NCI-H2081 (cell line): ENCODE data around the gene TBCK.
A peak's percentile ranks its signal among the peaks of the same experiment; 100 is the strongest.
"Not testable (repeated sequence)": the region's sequence is repeated elsewhere in the genome, so short reads cannot be mapped to it uniquely, and the experiment has no call there.

Experiments used
- DNase-seq, 2 experiments: peaks; one replicate each; lab custom pipeline; 2025; lab: John Stamatoyannopoulos, UW

TBCK gene

GRCh38 chr4:106213291-106213690 is 102.7 kb downstream of the TBCK start:
- DNase-seq, result not testable (repeated sequence)

DNA sequence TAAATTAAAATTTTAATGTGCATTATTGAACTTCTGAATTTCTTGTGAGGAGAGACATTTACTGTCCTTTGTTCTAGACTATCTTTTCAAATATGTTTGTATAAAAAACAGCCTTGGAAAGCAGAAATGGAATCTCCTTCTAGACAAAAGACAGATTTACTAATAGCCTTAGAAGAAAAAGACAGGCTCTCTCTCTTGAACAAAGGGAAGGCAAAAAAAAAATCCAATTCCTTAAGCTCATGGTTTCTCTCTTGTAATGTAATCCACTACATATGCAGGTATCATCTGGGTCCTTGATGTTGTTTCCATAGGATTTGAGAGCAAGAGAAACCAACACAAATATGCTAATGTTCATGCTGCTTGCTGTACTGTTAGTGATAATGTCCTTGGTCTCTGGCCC is 106.0 kb downstream of the TBCK start:
- no peak for DNase-seq

DNA sequence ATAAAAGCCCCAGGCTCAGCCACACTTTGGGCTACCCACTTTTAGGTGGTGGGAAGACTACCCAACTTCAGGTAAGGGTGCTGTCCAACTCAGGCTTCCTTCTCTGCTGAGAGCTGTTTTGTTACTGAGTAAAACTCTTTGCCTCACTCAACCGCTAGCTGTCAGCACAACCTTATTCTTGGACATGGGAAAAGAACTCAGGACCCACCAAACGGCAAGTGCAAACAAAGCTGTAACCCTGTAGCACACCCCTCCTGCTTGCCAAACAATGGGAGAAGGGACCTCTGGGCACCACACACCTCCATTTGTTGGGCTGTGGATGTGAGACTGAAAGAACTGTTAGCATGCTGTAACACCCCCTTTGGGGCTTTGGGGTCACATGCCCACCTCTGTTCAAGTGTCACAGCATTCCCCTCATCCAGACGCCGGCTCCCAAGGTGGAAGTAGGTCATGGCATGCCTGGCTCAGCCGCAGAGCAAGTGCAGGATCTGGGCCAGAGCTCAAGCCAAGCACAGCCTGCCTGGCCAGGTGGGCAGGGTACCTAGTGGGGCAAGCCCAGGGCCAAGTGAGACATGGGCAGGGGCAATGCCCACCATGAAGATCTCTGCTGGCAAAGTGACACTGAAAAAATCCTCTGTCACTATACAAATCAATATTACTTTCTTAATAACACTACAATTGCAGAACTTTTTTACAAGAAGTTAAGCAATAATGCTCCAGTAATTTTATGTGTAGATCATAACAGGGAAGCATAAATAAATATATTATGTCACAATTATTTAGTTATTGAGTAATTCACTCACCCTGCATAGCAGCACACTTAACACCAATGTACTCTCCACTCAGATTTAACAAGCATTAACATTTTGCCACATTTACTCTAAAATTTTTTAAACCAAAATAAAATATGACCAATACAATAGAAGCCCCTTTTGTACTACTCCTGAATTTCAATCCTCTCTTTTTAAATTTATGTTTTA is 107.2 kb downstream of the TBCK start:
- DNase-seq, result no peak

DNA sequence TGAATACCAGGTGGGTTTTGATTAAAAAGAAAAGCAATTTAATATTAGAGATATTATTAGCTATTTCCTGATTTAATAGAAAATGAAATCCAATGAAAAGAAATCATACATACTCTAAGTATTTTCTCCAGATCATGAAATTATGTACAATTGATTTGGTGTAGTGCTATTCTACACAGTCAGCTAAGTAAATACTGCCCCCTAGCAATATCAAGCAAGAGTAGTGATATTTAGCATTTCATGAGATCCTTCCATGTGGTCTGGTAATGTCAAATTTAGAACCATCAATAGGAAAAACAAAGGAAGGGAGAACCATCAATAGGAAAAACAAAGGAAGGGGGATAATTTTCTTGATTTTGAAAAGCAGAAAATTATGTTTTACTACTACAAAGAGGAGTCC is 114.6 kb downstream of the TBCK start:
- DNase-seq, result peak; percentile 1 to 29

- DNase-seq, result no peak
Observed at GRCh38 chr4:106195435-106195950, 120.5 kb downstream of the TBCK start.

DNA sequence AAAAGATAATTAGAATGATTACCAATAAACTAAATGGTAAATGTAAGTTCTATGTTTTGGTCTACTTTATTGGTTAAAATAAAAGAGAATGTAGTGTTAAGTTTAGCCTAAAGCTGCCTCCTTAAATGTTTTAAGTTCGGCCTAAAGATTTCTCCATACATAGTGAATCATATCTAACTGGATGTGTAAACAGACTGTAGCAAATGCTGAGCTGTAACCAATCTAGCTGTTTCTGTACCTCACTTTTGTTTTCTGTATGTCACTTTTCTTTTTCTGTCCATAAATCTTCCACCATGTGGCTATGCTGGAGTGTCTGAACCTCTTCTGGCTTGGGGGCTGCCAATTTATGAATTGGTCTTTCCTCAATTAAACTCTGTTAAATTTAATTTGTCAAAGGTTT is 121.2 kb downstream of the TBCK start:
- no peak for DNase-seq

DNA sequence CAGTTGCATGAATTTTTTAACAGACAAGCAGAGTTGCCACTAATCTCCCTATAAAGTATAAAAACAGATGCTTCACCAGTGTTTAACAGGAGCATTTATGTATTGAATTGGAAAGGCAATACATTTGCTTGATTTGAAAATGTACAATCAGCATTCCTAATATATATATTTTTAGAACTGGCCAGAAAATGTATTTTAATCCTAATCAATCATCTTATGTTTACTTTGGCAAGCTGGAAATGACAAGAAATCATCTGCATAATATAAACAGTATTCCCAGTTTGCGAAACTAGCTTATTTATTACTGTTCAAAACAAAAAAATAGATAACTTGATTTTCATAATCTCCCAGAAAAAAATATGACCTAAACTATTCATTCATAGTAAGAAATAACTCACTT is 123.9 kb downstream of the TBCK start:
- no peak for DNase-seq

GRCh38 chr4:106186201-106186600 is 129.8 kb downstream of the TBCK start:
- no peak for DNase-seq

GRCh38 chr4:106183551-106183950 is 132.5 kb downstream of the TBCK start:
- no peak for DNase-seq

DNA sequence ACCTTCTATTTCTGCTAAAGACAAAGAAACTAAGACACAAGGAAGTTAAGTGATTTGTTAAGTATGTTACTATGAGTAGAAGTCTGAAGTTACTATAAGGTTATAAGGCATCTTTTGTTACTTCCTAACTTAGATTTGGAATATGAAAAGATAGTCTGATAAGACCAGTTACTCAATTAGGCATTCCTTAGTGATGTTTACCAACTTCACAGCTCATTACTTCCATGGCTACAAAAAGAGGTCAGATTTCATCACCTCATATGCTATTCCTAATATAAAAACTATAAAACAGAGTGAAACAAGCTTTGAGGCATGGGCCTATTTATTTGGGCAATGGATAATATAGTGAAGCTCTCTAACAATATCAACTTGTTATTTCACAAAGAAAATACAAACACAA is 143.1 kb downstream of the TBCK start:
- no peak for DNase-seq

- no peak for DNase-seq
Observed at GRCh38 chr4:106165351-106166010, 150.5 kb downstream of the TBCK start.

GRCh38 chr4:106162278-106162677 is 153.7 kb downstream of the TBCK start:
- no peak for DNase-seq

DNA sequence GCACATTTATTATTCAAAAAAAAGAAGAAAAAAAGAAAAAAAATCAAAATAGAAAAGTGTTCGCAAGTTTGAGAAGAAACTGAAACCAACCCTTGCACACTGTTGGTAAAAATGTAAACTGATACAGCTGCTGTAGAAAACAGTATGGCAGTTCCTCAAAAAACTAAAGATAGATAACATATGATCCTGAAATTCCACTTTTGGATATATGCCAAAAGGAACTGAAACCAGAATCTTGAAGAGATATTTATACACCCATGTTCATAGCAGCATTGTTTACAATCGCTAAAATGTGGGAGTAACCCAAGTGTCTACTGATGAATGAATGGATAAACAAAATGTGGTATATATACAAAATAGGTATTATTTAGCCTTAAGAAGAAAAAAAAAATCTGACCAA is 155.4 kb downstream of the TBCK start:
- no peak for DNase-seq

DNA sequence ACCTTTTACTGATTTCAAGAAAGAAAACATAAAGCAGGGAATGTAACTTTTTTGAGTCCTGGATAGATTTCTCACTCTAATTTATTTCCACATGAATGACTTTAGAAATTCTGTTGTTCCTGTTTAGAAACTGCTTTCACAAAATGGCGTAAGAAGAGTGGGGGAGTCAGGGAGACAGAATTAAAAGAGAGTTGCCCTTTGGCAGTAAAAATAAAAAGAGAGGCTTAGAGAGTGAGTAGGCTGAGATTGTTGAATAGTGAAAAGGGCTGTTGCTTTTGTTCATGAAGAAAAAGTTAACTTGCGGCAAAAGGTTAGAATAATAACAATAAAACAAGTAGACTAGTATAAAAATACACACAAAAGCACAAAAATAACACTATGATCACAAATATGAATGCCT is 166.1 kb downstream of the TBCK start:
- DNase-seq, result no peak

GRCh38 chr4:106149026-106149425 is 167.0 kb downstream of the TBCK start:
- DNase-seq, result no peak

DNA sequence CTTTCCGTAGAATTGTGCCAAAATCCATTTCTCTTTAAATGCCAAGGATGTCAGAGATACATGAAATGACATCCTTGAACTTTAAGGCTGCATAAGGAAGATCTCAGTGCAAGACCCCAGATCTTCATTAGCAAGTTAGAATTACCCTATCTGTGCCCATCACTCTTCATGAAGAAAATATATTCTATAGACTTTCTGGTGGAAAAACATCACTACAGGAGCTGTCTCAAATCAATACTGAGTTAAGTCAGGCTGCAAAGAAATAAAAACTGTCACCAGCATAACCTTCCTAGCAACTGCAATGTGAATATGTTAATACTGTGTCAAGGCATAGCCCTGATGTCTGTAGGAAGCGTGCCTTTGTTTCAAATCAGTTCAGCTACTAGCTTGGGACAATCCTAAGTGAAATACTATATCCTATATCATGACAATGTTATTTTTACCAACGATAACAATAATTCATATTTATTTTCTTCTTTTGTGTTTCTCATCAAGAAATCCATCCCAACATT is 173.3 kb downstream of the TBCK start:
- DNase-seq, result no peak

- DNase-seq, result no peak
Observed at GRCh38 chr4:106140601-106141000, 175.4 kb downstream of the TBCK start.

GRCh38 chr4:106136777-106137331 is 179.2 kb downstream of the TBCK start:
- no peak for DNase-seq

DNA sequence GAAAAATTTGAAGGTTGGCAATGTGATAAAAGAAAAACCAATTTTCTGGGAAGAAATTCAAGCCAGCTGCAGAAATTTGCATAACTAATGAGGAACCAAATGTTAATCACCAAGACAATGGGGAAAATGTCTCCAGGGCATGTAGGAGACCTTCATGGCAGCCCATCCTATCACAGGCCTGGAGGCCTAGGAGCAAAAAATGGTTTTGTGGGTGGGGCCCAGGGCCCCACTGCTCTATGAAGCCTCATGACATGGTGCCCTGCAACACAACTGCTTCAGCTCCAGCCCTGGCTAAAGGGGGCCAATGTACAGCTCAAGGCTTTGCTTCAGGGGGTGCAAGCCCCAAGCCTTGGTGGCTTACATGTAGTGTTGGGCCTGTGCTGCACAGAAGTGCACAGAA is 184.0 kb downstream of the TBCK start:
- DNase-seq, result no peak

DNA sequence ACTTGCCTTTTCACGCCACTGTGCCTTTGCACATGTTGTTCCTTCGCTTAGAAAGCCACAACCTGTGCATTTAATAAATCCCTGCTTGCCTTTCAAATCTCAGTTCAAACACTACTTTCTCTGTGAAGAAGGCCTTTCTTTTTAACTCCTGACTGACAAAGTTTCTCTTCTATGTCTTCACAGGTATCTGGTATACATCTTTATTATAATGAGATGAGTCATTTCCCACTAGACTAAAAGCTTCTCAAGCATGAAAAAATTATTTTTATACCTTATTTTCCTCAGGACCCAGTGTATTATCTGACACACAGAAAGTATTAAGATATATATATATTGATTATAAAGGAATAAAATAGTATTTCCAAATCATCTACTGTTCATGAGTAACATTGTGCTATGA is 189.9 kb downstream of the TBCK start:
- no peak for DNase-seq

DNA sequence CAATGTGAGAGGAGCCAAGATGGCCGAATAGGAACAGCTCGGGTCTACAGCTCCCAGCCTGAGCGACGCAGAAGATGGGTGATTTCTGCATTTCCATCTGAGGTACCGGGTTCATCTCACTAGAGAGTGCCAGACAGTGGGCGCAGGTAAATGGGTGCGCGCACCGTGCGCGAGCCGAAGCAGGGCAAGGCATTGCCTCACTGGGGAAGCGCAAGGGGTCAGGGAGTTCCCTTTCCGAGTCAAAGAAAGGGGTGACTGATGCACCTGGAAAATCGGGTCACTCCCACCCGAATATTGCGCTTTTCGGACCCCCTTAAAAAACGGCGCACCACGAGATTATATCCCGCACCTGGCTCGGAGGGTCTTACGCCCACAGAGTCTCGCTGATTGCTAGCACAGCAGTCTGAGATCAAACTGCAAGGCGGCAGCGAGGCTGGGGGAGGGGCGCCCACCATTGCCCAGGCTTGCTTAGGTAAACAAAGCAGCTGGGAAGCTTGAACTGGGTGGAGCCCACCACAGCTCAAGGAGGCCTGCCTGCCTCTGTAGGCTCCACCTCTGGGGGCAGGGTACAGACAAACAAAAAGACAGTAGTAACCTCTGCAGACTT is 196.0 kb downstream of the TBCK start:
- not testable (repeated sequence) for DNase-seq

DNA sequence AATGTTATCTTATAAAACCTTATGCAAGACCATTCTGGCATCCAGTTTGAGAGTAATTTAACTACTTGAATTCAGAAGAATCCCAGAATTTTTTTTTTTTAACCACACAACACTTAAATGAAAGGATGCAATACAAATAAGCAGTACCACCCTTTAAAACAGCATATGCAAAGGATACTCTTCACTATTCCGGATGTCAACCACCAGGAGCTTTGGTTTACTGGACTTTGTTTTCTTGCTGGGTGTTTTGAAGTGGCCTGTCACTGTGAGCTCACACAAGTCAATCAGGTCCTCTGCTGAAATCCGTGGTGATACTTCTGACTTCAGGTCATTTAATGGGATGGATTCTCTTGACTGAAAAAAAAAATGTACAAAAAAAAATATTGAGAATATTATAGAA is 200.0 kb downstream of the TBCK start:
- DNase-seq, result no peak
